Measurements from ENCODE around the gene POPDC3.

POPDC3 gene

DNA sequence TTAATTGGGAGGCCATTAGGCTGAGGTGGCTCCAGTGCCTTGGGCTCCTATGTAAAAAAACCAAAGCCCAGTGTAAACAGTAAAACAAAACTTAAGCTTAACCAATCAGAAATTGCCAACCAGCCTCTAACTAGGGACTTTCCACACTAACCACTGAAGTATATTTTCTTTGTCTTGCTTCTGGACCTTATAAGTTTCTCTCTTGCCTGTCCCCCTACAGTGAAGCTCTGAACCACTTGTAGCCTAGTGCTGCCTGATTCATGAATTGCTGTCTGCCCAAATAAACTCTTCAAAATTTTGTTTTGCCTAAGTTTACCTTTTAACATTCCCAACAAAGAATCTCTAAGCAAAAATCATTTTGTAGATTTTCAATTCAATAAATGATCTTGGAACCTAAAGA is 28.2 kb downstream of the POPDC3 start:
- Histone ChIP-seq H3K36me3 (ENCODE audit: low read length) (no peaks in the 10 kb centered on the region), H3K27me3 (ENCODE audit: low read length) (no peaks in the 10 kb centered on the region), H3K9me3 (ENCODE audit: insufficient read depth, low read length) (no peaks in the 10 kb centered on the region), H3K27ac (ENCODE audit: low read depth, low read length) (no peak overlapping the region), H3K79me2 (ENCODE audit: insufficient read depth, low read length) (no peaks in the 10 kb centered on the region), H3K4me3 (ENCODE audit: insufficient read depth, low read length, poor library complexity, severe bottlenecking) (no peak overlapping the region), H2AFZ (ENCODE audit: low read depth, low read length, severe bottlenecking) (no peak overlapping the region), H4K20me1 (ENCODE audit: low read depth, low read length) (0 out of 2 replicates have a peak, but pooled peaks cover 2% of the 10 kb centered on the region), H3F3A (ENCODE audit: insufficient read depth) (no peaks in the 10 kb centered on the region), H3K9me2 (replicated peaks; ENCODE audit: insufficient read depth, low read length) (no peaks in the 10 kb centered on the region), H3K9ac (ENCODE audit: low read length) (no peak overlapping the region), H3K4me2 (ENCODE audit: low read depth, low read length, poor library complexity, severe bottlenecking) (no peak overlapping the region)
- no peak for TF ChIP-seq EZH2phosphoT487 (conservative IDR thresholded peaks at IDR 0.05; ENCODE audit: low read length)
- TF ChIP-seq, protein P1, sequence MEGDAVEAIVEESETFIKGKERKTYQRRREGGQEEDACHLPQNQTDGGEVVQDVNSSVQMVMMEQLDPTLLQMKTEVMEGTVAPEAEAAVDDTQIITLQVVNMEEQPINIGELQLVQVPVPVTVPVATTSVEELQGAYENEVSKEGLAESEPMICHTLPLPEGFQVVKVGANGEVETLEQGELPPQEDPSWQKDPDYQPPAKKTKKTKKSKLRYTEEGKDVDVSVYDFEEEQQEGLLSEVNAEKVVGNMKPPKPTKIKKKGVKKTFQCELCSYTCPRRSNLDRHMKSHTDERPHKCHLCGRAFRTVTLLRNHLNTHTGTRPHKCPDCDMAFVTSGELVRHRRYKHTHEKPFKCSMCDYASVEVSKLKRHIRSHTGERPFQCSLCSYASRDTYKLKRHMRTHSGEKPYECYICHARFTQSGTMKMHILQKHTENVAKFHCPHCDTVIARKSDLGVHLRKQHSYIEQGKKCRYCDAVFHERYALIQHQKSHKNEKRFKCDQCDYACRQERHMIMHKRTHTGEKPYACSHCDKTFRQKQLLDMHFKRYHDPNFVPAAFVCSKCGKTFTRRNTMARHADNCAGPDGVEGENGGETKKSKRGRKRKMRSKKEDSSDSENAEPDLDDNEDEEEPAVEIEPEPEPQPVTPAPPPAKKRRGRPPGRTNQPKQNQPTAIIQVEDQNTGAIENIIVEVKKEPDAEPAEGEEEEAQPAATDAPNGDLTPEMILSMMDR (IDR thresholded peaks at IDR 0.05; ENCODE audit: insufficient read depth, low read length, poor library complexity, severe bottlenecking) = no peak

DNA sequence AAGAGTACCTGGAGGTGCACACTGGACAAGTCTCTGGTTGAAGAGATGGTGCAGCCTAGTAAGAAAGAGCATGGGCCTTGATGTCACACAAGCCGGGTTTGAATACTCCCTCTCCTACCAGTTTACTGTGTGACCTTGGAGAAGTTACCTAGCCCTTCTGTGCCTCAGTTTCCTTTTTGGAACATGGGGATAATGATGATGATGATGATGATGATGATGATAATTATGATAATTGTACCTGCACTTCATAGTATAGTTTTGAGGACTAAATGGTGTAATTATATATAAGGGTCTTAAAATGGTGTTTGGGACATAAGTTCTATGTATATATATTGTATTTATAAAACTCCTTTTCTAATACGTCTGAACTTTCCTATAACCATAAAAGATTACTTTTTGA is 41.7 kb downstream of the POPDC3 start:
- H3K4me2 ChIP-seq (ENCODE audit: low read depth, low read length, poor library complexity, severe bottlenecking) = no peak overlapping the region
- H4K20me1 ChIP-seq (ENCODE audit: low read depth, low read length) = no peaks in the 10 kb centered on the region
- H3K4me3 ChIP-seq (ENCODE audit: insufficient read depth, low read length, poor library complexity, severe bottlenecking) = no peak overlapping the region
- H2AFZ ChIP-seq (ENCODE audit: low read depth, low read length, severe bottlenecking) = no peak overlapping the region
- H3K79me2 ChIP-seq (ENCODE audit: insufficient read depth, low read length) = no peaks in the 10 kb centered on the region
- H3K27ac ChIP-seq (ENCODE audit: low read depth, low read length) = no peak overlapping the region
- H3K27me3 ChIP-seq (ENCODE audit: low read length) = no peaks in the 10 kb centered on the region
- no peak overlapping the region for H3K9ac ChIP-seq (ENCODE audit: low read length)
- H3K9me2 ChIP-seq (replicated peaks; ENCODE audit: insufficient read depth, low read length) = no peaks in the 10 kb centered on the region
- H3F3A ChIP-seq (ENCODE audit: insufficient read depth) = no peaks in the 10 kb centered on the region
- no peaks in the 10 kb centered on the region for H3K36me3 ChIP-seq (ENCODE audit: low read length)
- TF ChIP-seq, protein P1 (IDR thresholded peaks at IDR 0.05; ENCODE audit: insufficient read depth, low read length, poor library complexity, severe bottlenecking) = no peak
- TF ChIP-seq EZH2phosphoT487 (conservative IDR thresholded peaks at IDR 0.05; ENCODE audit: low read length) = no peak
- no peaks in the 10 kb centered on the region for H3K9me3 ChIP-seq (ENCODE audit: insufficient read depth, low read length)

DNA sequence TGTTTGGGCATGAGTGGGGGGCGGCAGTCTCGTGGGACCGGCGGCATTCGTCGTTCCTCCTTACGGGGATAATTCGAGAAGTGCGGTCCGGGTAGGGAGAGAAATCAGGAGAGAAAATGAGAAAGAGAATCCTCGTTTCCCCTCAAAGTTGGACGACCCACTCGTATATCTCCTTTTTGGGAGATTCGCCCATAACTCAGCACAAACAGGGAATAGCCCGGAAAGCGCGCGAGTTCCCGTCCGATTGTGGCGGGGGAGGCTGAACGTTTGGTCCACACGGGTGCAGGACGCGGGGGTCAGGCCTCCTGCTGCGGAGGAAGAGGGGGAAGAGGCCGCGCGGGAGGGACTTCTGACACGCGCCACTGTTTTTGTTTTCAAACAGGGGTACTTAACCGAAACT is 42.4 kb downstream of the POPDC3 start:
- H3K9me3 ChIP-seq (ENCODE audit: insufficient read depth, low read length) = no peaks in the 10 kb centered on the region
- no peak overlapping the region for H2AFZ ChIP-seq (ENCODE audit: low read depth, low read length, severe bottlenecking)
- H3K9ac ChIP-seq (ENCODE audit: low read length) = no peak overlapping the region
- no peaks in the 10 kb centered on the region for H3K36me3 ChIP-seq (ENCODE audit: low read length)
- H3K27me3 ChIP-seq (ENCODE audit: low read length) = no peaks in the 10 kb centered on the region
- H3K9me2 ChIP-seq (replicated peaks; ENCODE audit: insufficient read depth, low read length) = no peaks in the 10 kb centered on the region
- TF ChIP-seq, protein P1 (IDR thresholded peaks at IDR 0.05; ENCODE audit: insufficient read depth, low read length, poor library complexity, severe bottlenecking) = no peak
- no peak for TF ChIP-seq EZH2phosphoT487 (conservative IDR thresholded peaks at IDR 0.05; ENCODE audit: low read length)
- H3K27ac ChIP-seq (ENCODE audit: low read depth, low read length) = no peak overlapping the region
- no peaks in the 10 kb centered on the region for H4K20me1 ChIP-seq (ENCODE audit: low read depth, low read length)
- H3K79me2 ChIP-seq (ENCODE audit: insufficient read depth, low read length) = no peaks in the 10 kb centered on the region
- no peaks in the 10 kb centered on the region for H3F3A ChIP-seq (ENCODE audit: insufficient read depth)
- H3K4me3 ChIP-seq (ENCODE audit: insufficient read depth, low read length, poor library complexity, severe bottlenecking) = no peak overlapping the region
- H3K4me2 ChIP-seq (ENCODE audit: low read depth, low read length, poor library complexity, severe bottlenecking) = no peak overlapping the region

Data from SU-DHL-6 (cell line).